Right atrium auricular region (tissue), 2 donors: ENCODE measurements around the gene LRMDA. TPM values are rescaled to one million over a fixed set of nuclear protein-coding genes. Genes with fewer than 3 reads are reported as not detected.
"Not testable (repeated sequence)": the region's sequence is repeated elsewhere in the genome, so short reads cannot be mapped to it uniquely, and the experiment has no call there.

Experiments used
- DNase-seq: peaks from one replicate; pipeline ENCODE4 v3.0.0-alpha.2; 2019; ENCODE audit warnings: low spot score
- H3K27ac ChIP-seq, 2 donors: fragments of 200-600 bp; sonication (generic); 1 replicate in 1 of 2; 2 replicates in 1 of 2; pipeline ENCODE4 v1.5.1; 2016 to 2019
- H3K27me3 ChIP-seq, 2 donors: fragments of 200-600 bp; sonication (generic); one replicate each; pipeline versions ENCODE4 v1.5.1 to v1.6.0; 2017 to 2019
- H3K36me3 ChIP-seq: fragments of 200-600 bp; sonication (generic); one replicate; pipeline ENCODE4 v1.5.1; 2016
- H3K4me1 ChIP-seq, 2 donors: fragments of 200-600 bp; sonication (generic); one replicate each; pipeline versions ENCODE4 v1.5.1 to v1.6.0; 2017 to 2019
- H3K4me3 ChIP-seq, 2 donors: fragments of 200-600 bp; sonication (generic); 1 replicate in 1 of 2; 2 replicates in 1 of 2; pipeline ENCODE4 v1.5.1; 2017 to 2019; ENCODE audit warnings: mild to moderate bottlenecking in 1 of 2, moderate library complexity in 1 of 2
- H3K9me3 ChIP-seq, 2 donors: fragments of 200-600 bp; sonication (generic); one replicate each; pipeline ENCODE4 v1.5.1; 2019
- total RNA-seq, 2 donors: library from RNA; depleted of rRNA; stranded (reverse); fragments of >200 nt; gene quantifications; one replicate each; pipeline ENCODE4 v1.1.0, GENCODE V29; 2016
- TF ChIP-seq, protein P1 (sequence below), 2 donors: fragments of 200-600 bp; sonication (generic); IDR thresholded peaks; one replicate each; pipeline ENCODE4 v1.5.1; 2019; ENCODE audit warnings: antibody characterized with exemption in 2 of 2

Gene LRMDA
- total RNA-seq, 2 donors from 2014 or later = 6.1 to 19.1 TPM

DNA sequence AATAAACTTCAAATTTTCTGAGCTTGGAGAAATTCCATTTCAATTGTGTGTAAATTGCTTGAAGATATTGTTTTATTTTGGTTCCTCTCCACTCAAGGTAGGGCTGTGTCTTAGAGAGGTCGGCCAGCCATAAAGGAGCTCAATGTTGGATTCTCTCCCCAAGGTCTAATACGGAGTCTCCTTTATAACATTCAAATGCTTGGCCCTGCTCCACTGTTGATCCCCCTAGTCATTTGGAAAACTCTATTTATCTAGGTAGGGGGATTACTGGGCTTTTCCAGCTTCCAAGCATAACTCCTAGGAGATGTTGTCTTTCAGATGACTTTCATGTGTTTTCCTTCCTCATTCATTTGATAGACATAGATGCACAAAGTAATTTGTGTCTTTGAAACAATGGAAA, 170.9 kb downstream of the LRMDA start:
- Histone ChIP-seq H3K9me3 (no peaks in the 10 kb centered on the region), H3K27ac (no peak overlapping the region), H3K4me3 (no peak overlapping the region), H3K27me3 (no peaks in the 10 kb centered on the region), H3K4me1 (peaks cover 0 to 12% of the 10 kb centered on the region in 2 donors), H3K36me3 (no peaks in the 10 kb centered on the region)
- DNase-seq = no peak
- TF ChIP-seq, protein P1, sequence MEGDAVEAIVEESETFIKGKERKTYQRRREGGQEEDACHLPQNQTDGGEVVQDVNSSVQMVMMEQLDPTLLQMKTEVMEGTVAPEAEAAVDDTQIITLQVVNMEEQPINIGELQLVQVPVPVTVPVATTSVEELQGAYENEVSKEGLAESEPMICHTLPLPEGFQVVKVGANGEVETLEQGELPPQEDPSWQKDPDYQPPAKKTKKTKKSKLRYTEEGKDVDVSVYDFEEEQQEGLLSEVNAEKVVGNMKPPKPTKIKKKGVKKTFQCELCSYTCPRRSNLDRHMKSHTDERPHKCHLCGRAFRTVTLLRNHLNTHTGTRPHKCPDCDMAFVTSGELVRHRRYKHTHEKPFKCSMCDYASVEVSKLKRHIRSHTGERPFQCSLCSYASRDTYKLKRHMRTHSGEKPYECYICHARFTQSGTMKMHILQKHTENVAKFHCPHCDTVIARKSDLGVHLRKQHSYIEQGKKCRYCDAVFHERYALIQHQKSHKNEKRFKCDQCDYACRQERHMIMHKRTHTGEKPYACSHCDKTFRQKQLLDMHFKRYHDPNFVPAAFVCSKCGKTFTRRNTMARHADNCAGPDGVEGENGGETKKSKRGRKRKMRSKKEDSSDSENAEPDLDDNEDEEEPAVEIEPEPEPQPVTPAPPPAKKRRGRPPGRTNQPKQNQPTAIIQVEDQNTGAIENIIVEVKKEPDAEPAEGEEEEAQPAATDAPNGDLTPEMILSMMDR (IDR thresholded peaks at IDR 0.05) = no peak

DNA sequence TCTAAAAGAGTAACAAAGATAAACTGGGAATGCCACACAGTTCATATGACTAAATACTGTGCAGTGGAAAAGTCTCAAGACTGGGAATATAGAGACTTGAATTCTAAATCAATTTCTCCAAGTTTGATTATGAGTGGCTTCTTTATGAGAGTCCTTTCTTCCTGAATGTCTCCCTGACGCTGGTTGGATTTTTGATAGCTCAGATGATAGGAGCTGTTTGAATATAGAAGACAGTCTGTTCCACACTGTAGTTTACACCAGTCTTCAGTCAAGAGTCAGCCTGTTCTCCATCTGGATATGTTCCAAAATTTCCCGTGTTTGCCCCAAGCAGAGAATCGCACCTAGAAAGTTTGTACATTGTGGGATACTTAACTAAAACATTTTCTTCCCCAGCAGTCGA, 173.7 kb downstream of the LRMDA start:
- Histone ChIP-seq H3K4me1 (peaks cover 0 to 12% of the 10 kb centered on the region in 2 donors), H3K36me3 (no peaks in the 10 kb centered on the region), H3K4me3 (no peak overlapping the region), H3K27me3 (no peaks in the 10 kb centered on the region), H3K9me3 (no peaks in the 10 kb centered on the region), H3K27ac (no peak overlapping the region)
- TF ChIP-seq, protein P1 (IDR thresholded peaks at IDR 0.05) = no peak
- no peak for DNase-seq

DNA sequence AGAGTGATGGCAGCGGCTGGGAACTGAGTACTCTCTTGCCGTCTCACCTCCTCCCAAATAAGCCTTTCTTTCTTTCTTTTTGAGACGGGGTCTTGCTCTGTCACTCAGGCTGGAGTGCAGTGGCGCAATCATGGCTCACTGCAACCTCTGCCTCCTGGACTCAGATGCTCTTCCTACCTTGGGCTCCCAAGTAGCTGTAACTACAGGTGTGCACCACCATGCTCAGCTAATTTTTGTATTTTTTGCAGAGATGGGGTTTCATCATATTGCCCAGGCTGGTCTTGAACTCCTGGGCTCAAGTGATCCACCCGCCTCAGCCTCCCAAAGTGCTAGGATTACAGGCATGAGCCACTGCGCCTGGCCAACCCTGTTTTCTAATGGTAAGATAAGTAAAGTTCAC, 174.4 kb downstream of the LRMDA start:
- not testable (repeated sequence) for H3K4me3 ChIP-seq, H3K9me3 ChIP-seq, H3K36me3 ChIP-seq, H3K27me3 ChIP-seq, H3K27ac ChIP-seq, H3K4me1 ChIP-seq, DNase-seq

DNA sequence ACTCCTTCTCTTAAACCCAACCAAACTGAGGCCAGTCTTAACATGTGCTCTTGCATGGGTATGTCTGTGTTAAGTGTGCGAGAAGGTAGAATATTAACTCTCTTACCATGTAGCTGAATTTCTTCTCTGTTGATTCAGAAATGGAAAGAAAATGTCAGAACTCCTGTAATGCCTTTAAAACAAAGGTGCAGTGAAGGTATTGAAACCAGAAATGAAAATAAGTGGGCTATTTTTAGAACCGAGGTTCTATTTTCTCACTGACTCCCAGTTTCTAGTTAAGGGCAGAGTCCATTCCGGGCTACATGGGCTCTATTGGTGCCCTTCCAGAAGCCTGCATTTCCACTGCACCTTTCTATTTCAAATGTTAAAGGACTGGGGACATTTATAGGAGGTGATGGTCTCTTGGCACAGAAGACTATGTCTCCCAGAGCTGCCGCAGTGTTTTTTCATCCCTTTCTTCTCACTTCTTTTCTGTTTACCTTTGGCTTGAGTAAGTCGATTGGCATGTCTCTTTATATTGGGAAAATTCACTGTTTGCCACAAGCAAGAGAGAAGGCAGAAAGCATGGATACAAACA, 174.9 kb downstream of the LRMDA start:
- no peaks in the 10 kb centered on the region for H3K36me3 ChIP-seq
- H3K27me3 ChIP-seq = no peaks in the 10 kb centered on the region
- H3K4me3 ChIP-seq = no peak overlapping the region
- no peak overlapping the region for H3K27ac ChIP-seq
- TF ChIP-seq, protein P1 (IDR thresholded peaks at IDR 0.05) = no peak
- peaks cover 0 to 8% of the 10 kb centered on the region in 2 donors for H3K4me1 ChIP-seq
- DNase-seq = no peak
- no peaks in the 10 kb centered on the region for H3K9me3 ChIP-seq

DNA sequence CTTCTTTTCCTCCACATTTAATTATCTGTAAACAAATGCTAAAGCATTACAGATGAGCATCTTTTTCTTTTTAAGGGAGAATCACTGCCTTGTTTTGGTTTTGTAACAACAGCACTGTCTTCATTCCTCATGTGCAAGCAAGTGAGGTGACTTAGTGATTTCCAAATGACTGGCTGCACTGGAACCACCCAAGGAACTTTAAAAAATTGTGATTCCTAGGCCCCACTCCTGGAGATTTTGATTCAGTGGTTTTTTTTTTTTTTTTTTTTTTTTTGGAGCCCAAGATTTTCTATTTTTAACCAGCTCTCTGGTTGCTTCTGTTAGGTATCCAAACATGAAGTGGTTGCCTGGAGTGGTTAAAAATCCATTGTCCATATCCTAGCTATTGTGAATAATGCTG, 176.2 kb downstream of the LRMDA start:
- H3K27ac ChIP-seq = no peak overlapping the region
- peaks cover 0 to 8% of the 10 kb centered on the region in 2 donors for H3K4me1 ChIP-seq
- no peak for DNase-seq
- no peaks in the 10 kb centered on the region for H3K36me3 ChIP-seq
- TF ChIP-seq, protein P1 (IDR thresholded peaks at IDR 0.05) = no peak
- H3K9me3 ChIP-seq = no peaks in the 10 kb centered on the region
- H3K27me3 ChIP-seq = no peaks in the 10 kb centered on the region
- H3K4me3 ChIP-seq = no peak overlapping the region

DNA sequence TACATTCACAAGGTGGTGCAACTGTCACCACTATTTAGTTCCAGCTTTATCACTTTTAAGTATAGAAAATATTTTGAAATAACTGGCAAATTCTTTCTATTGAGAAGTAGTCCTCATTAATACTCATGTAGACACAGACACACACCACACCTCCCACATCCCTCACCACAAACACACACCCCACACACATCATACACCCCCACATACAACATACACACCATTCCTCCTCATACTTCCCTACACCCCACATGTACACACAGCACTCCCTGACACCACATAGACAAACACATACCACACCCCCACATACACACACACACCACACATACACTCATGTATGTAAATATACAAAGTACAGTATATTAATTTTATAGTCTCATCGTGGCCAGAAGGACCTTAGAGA, 178.8 kb downstream of the LRMDA start:
- Histone ChIP-seq H3K9me3 (no peaks in the 10 kb centered on the region), H3K36me3 (no peaks in the 10 kb centered on the region), H3K27ac (no peak overlapping the region), H3K4me1 (peaks cover 0 to 27% of the 10 kb centered on the region in 2 donors), H3K27me3 (no peaks in the 10 kb centered on the region), H3K4me3 (no peak overlapping the region)
- DNase-seq = no peak
- TF ChIP-seq, protein P1 (IDR thresholded peaks at IDR 0.05) = no peak
